ENCODE data around the gene SLC7A8.

SLC7A8 gene

DNA sequence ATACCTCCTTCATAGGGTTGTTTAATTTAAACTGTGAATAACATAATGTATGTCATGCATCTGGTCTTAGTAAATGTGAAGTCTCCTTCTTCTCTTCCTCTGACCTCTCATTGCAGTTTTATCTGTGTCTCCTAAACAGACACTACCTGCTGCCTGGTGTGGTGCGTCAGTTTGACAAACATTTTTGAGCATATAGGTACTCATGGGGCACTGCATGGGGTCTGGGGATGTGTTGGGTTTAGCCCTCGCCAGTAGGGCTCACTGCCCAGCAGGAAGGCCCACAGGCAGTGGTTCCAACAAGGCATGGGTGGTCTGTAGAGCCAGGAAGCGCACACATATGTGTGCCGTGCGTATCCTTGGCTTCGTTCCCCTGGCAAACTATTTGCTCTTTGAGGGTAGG lies 61.4 kb downstream of the SLC7A8 start:
- Histone ChIP-seq H3K9me3 (ENCODE audit: control insufficient read depth, insufficient read depth, low read depth, low read length) (no peaks in the 10 kb centered on the region), H3K4me1 (ENCODE audit: control insufficient read depth, insufficient read depth, low read length) (no peaks in the 10 kb centered on the region), H3K27ac (ENCODE audit: extremely low read depth, low read depth, low read length) (no peak overlapping the region), H3K36me3 (ENCODE audit: control insufficient read depth in 2 of 2, insufficient read depth in 1 of 2, low read length in 2 of 2) (peaks cover 0 to 2% of the 10 kb centered on the region in 2 experiments; a peak in 1 of 3 replicates), H3K4me3 (ENCODE audit: low read depth, low read length) (no peak overlapping the region)
- no peak for TF ChIP-seq ZNF416 (tag by site-specific recombination; IDR thresholded peaks at IDR 0.05)
- TF ChIP-seq ZNF837 (tag by site-specific recombination; IDR thresholded peaks at IDR 0.05) = no peak
- no peak for TF ChIP-seq GLIS2 (tag by site-specific recombination; IDR thresholded peaks at IDR 0.05)
- no peak for TF ChIP-seq YY2 (tag by site-specific recombination; IDR thresholded peaks at IDR 0.05)
- TF ChIP-seq HOXA7 (CRISPR knock-in tag; IDR thresholded peaks at IDR 0.05; ENCODE audit: borderline replicate concordance) = no peak
- TF ChIP-seq ZNF26 (tag by site-specific recombination; IDR thresholded peaks at IDR 0.05) = no peak
- TF ChIP-seq ZNF274 (IDR thresholded peaks at IDR 0.05; ENCODE audit: low read length) = no peak
- no peak for TF ChIP-seq ZNF274 (tag by site-specific recombination; IDR thresholded peaks at IDR 0.05; ENCODE audit: borderline replicate concordance)
- TF ChIP-seq ZNF776 (tag by site-specific recombination; IDR thresholded peaks at IDR 0.05; ENCODE audit: borderline replicate concordance) = no peak
- no peak for TF ChIP-seq KLF1 (tag by site-specific recombination; IDR thresholded peaks at IDR 0.05)
- no peak for TF ChIP-seq ZNF792 (tag by site-specific recombination; IDR thresholded peaks at IDR 0.05)
- no peak for TF ChIP-seq KLF7 (tag by site-specific recombination; IDR thresholded peaks at IDR 0.05; ENCODE audit: borderline replicate concordance)
- no peak for TF ChIP-seq ZNF473 (tag by site-specific recombination; IDR thresholded peaks at IDR 0.05)
- TF ChIP-seq, protein P1, sequence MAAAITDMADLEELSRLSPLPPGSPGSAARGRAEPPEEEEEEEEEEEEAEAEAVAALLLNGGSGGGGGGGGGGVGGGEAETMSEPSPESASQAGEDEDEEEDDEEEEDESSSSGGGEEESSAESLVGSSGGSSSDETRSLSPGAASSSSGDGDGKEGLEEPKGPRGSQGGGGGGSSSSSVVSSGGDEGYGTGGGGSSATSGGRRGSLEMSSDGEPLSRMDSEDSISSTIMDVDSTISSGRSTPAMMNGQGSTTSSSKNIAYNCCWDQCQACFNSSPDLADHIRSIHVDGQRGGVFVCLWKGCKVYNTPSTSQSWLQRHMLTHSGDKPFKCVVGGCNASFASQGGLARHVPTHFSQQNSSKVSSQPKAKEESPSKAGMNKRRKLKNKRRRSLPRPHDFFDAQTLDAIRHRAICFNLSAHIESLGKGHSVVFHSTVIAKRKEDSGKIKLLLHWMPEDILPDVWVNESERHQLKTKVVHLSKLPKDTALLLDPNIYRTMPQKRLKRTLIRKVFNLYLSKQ (tag by site-specific recombination; IDR thresholded peaks at IDR 0.05; ENCODE audit: borderline replicate concordance) = no peak
- no peak for TF ChIP-seq HOXC10 (CRISPR knock-in tag; IDR thresholded peaks at IDR 0.05)
- TF ChIP-seq ZNF426 (tag by site-specific recombination; IDR thresholded peaks at IDR 0.05) = no peak
- no peak for TF ChIP-seq BCL11B (tag by site-specific recombination; IDR thresholded peaks at IDR 0.05; ENCODE audit: low read depth)
- no peak for TF ChIP-seq GLI2 (tag by site-specific recombination; IDR thresholded peaks at IDR 0.05; ENCODE audit: borderline replicate concordance, low read depth)
- ChIA-PET POLR2A (no interaction called here), CTCF (interaction anchor here (0.6 to 11.2 kb wide), 22 partner anchors 8 to 263 kb away, joined by 3 to 424 read pairs (median 6); partner anchors contain the start of genes HOMEZ, PPP1R3E and SLC7A8)

DNA sequence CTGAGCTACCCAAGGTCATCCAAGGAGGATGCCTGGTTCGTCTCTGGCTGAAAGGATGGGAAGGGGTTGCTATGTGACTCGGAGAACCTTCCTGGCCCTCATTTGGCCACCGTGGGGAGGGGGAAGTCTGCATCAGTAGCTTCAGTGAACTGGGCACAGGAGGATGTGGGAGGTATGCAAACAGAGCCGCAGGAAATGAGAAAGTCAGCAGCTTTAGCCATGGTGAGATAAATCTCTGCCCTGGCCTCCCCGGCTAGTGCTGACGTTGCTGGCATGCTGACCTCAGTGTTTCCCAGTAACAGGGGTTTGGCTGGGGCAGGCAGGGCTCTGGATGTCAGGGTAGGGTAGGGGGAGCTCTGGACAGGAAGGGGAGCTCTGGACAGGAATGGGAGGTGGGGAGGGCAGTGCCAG lies 62.1 kb downstream of the SLC7A8 start:
- no peaks in the 10 kb centered on the region for H3K4me1 ChIP-seq (ENCODE audit: control insufficient read depth, insufficient read depth, low read length)
- no peaks in the 10 kb centered on the region for H3K9me3 ChIP-seq (ENCODE audit: control insufficient read depth, insufficient read depth, low read depth, low read length)
- TF ChIP-seq EGR2 (tag by site-specific recombination; IDR thresholded peaks at IDR 0.05; ENCODE audit: low read depth) (no peak), HIC1 (tag by site-specific recombination; IDR thresholded peaks at IDR 0.05) (no peak)
- no peak overlapping the region for H3K4me3 ChIP-seq (ENCODE audit: low read depth, low read length)
- ChIA-PET CTCF (interaction anchor here (0.5 to 11.2 kb wide), 39 partner anchors 9 to 1932 kb away, joined by 3 to 424 read pairs (median 4); partner anchors contain the start of genes ACIN1, C14orf119, HOMEZ and PPP1R3E), POLR2A (interaction anchor here (1.5 to 1.6 kb wide), 2 partner anchors 60 to 63 kb away, joined by 4 to 5 read pairs; partner anchors contain the start of gene SLC7A8)
- no peak overlapping the region for H3K27ac ChIP-seq (ENCODE audit: extremely low read depth, low read depth, low read length)
- no peaks in the 10 kb centered on the region for H3K36me3 ChIP-seq (ENCODE audit: control insufficient read depth in 2 of 2, insufficient read depth in 1 of 2, low read length in 2 of 2)
